GM21825 (cell line): ENCODE results near the gene CDH4.

ENCODE experiments used
- ATAC-seq: cut with Tn5 transposase; IDR thresholded peaks from one replicate; pipeline ENCODE4 v1.9.1; 2021; ENCODE audit warnings: mild to moderate bottlenecking, moderate library complexity; ENCODE audit not compliant: unreplicated experiment

The CDH4 gene

GRCh38 chr20:61816606-61817460 lies 564.8 kb downstream of the CDH4 start:
- ATAC-seq: no peak

- no peak for ATAC-seq
Measured at GRCh38 chr20:61817575-61817974, 565.5 kb downstream of the CDH4 start.

GRCh38 chr20:61818746-61819573 lies 566.9 kb downstream of the CDH4 start:
- no peak for ATAC-seq

GRCh38 chr20:61819574-61819846 lies 567.4 kb downstream of the CDH4 start:
- ATAC-seq: no peak

- ATAC-seq: no peak
Measured at GRCh38 chr20:61819921-61820825, 568.1 kb downstream of the CDH4 start.

DNA sequence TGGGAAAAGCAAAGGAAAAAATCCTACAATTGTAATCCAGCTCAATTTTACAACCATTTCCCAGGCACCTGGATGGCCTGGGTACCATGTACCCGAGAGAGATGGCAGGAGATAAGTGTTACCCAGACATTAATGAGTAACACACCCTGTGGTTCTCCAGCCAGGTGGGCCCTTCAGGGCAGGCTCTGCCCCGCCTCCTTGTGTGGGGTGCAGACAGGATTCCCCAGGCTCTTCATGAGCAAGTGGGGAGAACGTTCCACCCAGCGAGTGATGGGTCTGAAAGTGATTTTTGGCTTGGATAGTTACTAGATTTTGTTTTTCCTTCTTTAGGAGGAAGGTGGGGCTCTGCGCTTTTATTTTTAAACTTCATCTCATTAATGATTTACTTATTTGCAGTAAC lies 569.7 kb downstream of the CDH4 start:
- no peak for ATAC-seq

GRCh38 chr20:61822396-61822795 lies 570.3 kb downstream of the CDH4 start:
- ATAC-seq: no peak

DNA sequence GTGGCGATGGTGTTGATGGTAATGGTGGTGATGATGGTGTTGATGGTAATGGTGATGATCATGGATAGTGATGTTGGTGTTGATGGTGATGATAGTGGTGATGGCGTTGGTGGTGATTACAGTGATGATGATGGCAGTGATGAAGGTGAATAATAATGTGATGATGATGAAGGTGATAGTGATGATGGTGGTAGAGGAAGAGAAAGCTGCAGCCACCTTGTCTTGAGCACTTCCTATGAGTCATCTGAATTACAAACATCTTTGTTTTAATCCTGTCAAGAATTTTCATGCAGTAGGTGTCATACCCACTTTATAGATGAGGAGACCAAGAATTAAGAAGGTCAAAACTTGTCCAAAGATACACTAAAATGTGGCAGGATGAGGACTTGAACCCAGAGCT lies 571.2 kb downstream of the CDH4 start:
- no peak for ATAC-seq

GRCh38 chr20:61828891-61829290 lies 576.8 kb downstream of the CDH4 start:
- no peak for ATAC-seq

GRCh38 chr20:61829526-61829925 lies 577.5 kb downstream of the CDH4 start:
- ATAC-seq: no peak

GRCh38 chr20:61830241-61830930 lies 578.3 kb downstream of the CDH4 start:
- no peak for ATAC-seq

- ATAC-seq: no peak
Measured at GRCh38 chr20:61830991-61831390, 578.9 kb downstream of the CDH4 start.

- no peak for ATAC-seq
Measured at GRCh38 chr20:61832181-61832580, 580.1 kb downstream of the CDH4 start.

GRCh38 chr20:61833807-61834610 lies 581.9 kb downstream of the CDH4 start:
- ATAC-seq: no peak

DNA sequence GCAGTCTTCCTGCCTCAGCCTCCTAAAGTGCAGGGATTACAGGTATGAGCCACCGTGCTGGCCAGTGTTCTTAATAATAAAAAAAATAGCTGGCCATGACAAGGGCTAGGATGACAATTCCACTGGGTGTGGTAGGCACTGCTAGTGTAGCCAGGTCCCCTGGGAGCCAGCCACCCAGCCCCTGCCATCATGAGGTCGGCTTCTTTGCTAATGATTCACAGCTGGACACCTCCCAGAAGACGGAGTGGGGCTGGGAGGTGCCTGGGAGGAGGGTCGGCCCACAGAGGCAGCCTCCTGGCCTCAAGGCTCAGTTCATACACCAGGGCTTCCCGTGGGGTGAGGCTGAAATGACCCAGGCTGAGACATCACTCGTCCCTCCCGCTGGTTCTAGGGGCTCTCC lies 583.2 kb downstream of the CDH4 start:
- no peak for ATAC-seq

GRCh38 chr20:61835791-61836350 lies 583.8 kb downstream of the CDH4 start:
- ATAC-seq: no peak

- no peak for ATAC-seq
Measured at GRCh38 chr20:61837200-61837599, 585.1 kb downstream of the CDH4 start.

DNA sequence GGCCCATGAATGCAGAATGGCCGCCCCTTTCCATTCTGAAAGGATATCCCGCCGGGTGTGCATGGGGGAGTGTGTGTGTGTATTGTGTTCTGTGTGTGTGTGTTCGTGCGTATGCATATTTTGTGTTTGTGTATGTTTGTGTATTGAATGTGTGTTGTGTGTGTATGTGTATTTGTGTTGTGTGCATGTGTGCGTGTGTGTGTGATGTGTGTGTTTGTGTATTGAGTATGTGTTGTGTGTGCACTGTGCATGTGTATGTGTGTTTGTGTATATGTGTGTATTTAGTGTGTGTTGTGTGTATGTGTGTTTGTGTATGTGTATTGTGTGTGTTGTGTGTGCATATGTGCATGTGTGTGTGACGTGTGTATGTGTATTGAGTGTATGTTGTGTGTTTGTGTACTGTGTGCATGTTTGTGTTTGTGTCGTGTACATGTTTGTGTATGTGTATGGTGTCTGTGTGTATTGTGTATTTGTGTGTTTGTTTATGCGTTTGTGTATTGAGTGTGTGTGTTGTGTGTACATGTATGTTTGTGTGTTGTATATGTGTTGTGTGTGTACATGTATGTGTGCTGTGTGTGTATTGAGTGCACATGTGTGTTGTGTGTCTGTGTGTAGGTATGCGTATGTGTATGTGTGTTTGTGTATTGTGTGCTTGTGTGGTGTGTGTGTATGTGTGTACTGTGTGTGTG lies 587.3 kb downstream of the CDH4 start:
- ATAC-seq: no peak
